HG02763 (cell line): ENCODE results near the gene TSPAN11.

Experiments used
- ATAC-seq: cut with Tn5 transposase; IDR thresholded peaks from one replicate; pipeline ENCODE4 v1.9.1; 2021; ENCODE audit warnings: mild to moderate bottlenecking, moderate library complexity; ENCODE audit not compliant: unreplicated experiment

TSPAN11 gene

DNA sequence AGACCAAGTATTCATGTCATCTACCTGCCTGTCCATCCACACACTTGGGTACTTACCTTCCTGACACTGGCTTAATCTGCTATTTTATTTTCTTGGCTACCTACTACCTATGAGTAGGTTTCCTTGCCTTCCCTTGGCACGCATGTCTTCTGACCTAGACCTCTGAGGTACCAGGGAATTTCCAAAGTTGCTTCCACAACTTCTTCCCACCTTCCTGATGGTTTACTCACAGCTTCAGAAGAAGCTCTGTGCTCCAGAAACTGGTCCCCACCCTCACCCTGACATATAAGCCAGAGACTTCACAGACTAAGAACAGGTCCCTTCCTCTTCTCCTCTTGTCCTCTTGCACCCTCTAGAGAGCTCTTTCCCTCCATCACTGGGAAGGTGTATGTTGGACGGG, 111.4 kb downstream of the TSPAN11 start:
- no peak for ATAC-seq

DNA sequence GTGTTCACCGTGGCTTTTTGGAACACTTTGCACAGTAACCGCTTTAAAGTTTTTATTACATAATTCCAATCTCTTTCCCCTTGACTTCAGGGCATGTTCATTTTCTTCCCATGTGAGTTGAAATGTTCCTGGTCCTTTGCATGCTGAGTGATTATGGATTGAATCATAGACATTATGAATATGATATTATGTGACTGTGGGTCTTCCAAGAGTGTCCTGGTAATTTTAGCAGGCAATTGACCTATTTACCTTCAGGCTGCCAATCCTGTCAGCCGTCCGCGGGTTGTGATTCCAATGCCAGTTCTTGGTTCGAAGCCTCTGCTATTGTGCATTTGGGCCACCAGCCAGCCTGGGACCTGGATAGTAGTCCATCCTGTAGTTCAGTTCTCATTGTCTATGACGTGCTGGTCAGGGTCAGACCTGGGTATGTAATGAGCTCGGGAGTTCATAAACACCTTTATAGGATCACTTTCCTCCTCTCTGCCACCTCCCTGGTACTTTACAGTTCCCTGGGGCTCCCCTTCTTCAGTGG, 114.6 kb downstream of the TSPAN11 start:
- ATAC-seq: no peak
